ENCODE data around the gene ADD2.

- TF ChIP-seq EZH2 (IDR thresholded peaks at IDR 0.05; ENCODE audit: insufficient read depth, poor library complexity, severe bottlenecking) (no peak), EZH2phosphoT487 (IDR thresholded peaks at IDR 0.05; ENCODE audit: insufficient read depth, low read depth) (no peak)
Measured at GRCh38 chr2:70641263-70641784, 126.7 kb downstream of the ADD2 start.

Measured in GM23248 (cell line).